ENCODE data around the gene STEAP1B. TPM values are rescaled to one million over a fixed set of nuclear protein-coding genes. Genes with fewer than 3 reads are reported as not detected.
"Not testable (repeated sequence)": the region's sequence is repeated elsewhere in the genome, so short reads cannot be mapped to it uniquely, and the experiment has no call there.

Gene STEAP1B
- total RNA-seq, 2 experiments from 2014 or later, result 0.69 to 2.1 TPM

GRCh38 chr7:22452142-22452959, 47.6 kb downstream of the STEAP1B start:
- H3K36me3 ChIP-seq (ENCODE audit: insufficient read depth, low read length), result peaks cover 4% of the 10 kb centered on the region; the same call in 1 of the 2 replicates
- no peaks in the 10 kb centered on the region for H4K20me1 ChIP-seq (ENCODE audit: insufficient read depth, low read length)
- H3K27ac ChIP-seq (ENCODE audit: low read depth, low read length, poor library complexity, severe bottlenecking), result peak overlapping the region; percentile 31
- H3K4me2 ChIP-seq (ENCODE audit: low read length), result peak overlapping the region; percentile 70
- POLR2A ChIA-PET, result interaction anchor here (0.6 to 2.7 kb wide), 9 partner anchors 8 to 125 kb away, joined by 3 to 8 read pairs (median 3); no protein-coding TSS in a partner anchor
- H3K9me3 ChIP-seq (ENCODE audit: low read length), result peaks cover 6% of the 10 kb centered on the region; the same call in 1 of the 2 replicates
- intact Hi-C loops (cut with micrococcal nuclease; ENCODE audit: unreplicated experiment), result no loop called here
- TF ChIP-seq CTCF (conservative IDR thresholded peaks at IDR 0.05; ENCODE audit: low read length) (peak; percentile 98), EZH2phosphoT487 (IDR thresholded peaks at IDR 0.05; ENCODE audit: borderline replicate concordance, low read depth, low read length) (no peak)
- no peaks in the 10 kb centered on the region for H3K79me2 ChIP-seq (ENCODE audit: insufficient read depth, low read depth, low read length)
- H3K9me2 ChIP-seq (ENCODE audit: insufficient read depth, low read length), result no peaks in the 10 kb centered on the region
- peak overlapping the region; percentile 75; the same call in 1 of the 2 replicates for H2AFZ ChIP-seq (ENCODE audit: low read length)
- peaks cover 50% of the 10 kb centered on the region for H3K4me1 ChIP-seq (ENCODE audit: insufficient read depth, low read length, poor library complexity, severe bottlenecking)
- peak overlapping the region; percentile 37 for H3K4me3 ChIP-seq (ENCODE audit: low read depth, low read length, poor library complexity, severe bottlenecking)
- peak; percentile 86 for DNase-seq (ENCODE audit: low spot score)
- BruUV-seq (replicated peaks), result no TSS peak
- CTCF ChIA-PET (ENCODE audit: unreplicated experiment), result interaction anchor here (1.0 to 1.4 kb wide), 3 partner anchors 97 to 156 kb away, joined by 3 to 4 read pairs (median 4); no protein-coding TSS in a partner anchor

- BruUV-seq (replicated peaks); CTCF ChIA-PET (ENCODE audit: unreplicated experiment); H3K4me3 ChIP-seq (ENCODE audit: low read depth, low read length, poor library complexity, severe bottlenecking); H3K9me2 ChIP-seq (ENCODE audit: insufficient read depth, low read length); H4K20me1 ChIP-seq (ENCODE audit: insufficient read depth, low read length); H3K9me3 ChIP-seq (ENCODE audit: low read length); H3K36me3 ChIP-seq (ENCODE audit: insufficient read depth, low read length); intact Hi-C loops (cut with micrococcal nuclease; ENCODE audit: unreplicated experiment); H2AFZ ChIP-seq (ENCODE audit: low read length); H3K79me2 ChIP-seq (ENCODE audit: insufficient read depth, low read depth, low read length); H3K27ac ChIP-seq (ENCODE audit: low read depth, low read length, poor library complexity, severe bottlenecking); H3K4me2 ChIP-seq (ENCODE audit: low read length); DNase-seq (ENCODE audit: low spot score): not testable (repeated sequence)
- peaks cover 74% of the 10 kb centered on the region for H3K4me1 ChIP-seq (ENCODE audit: insufficient read depth, low read length, poor library complexity, severe bottlenecking)
- POLR2A ChIA-PET, result interaction anchor here (0.6 to 1.0 kb wide), 4 partner anchors 8 to 150 kb away, joined by 3 to 4 read pairs (median 3); no protein-coding TSS in a partner anchor
These were observed 50.0 kb downstream of the STEAP1B start for GRCh38 chr7:22450013-22450412.

GRCh38 chr7:22447762-22448161, 52.2 kb downstream of the STEAP1B start:
- peak overlapping the region; percentile 98 for H3K27ac ChIP-seq (ENCODE audit: low read depth, low read length, poor library complexity, severe bottlenecking)
- H4K20me1 ChIP-seq (ENCODE audit: insufficient read depth, low read length), result no peaks in the 10 kb centered on the region
- H3K9me2 ChIP-seq (ENCODE audit: insufficient read depth, low read length), result no peaks in the 10 kb centered on the region
- TF ChIP-seq EZH2phosphoT487 (IDR thresholded peaks at IDR 0.05; ENCODE audit: borderline replicate concordance, low read depth, low read length) (no peak), CTCF (conservative IDR thresholded peaks at IDR 0.05; ENCODE audit: low read length) (no peak)
- no peaks in the 10 kb centered on the region for H3K79me2 ChIP-seq (ENCODE audit: insufficient read depth, low read depth, low read length)
- CTCF ChIA-PET (ENCODE audit: unreplicated experiment), result no interaction called here
- H3K4me3 ChIP-seq (ENCODE audit: low read depth, low read length, poor library complexity, severe bottlenecking), result peak overlapping the region; percentile 51
- peaks cover 4% of the 10 kb centered on the region; the same call in 1 of the 2 replicates for H3K36me3 ChIP-seq (ENCODE audit: insufficient read depth, low read length)
- BruUV-seq (replicated peaks), result no TSS peak
- peak overlapping the region; percentile 73 for H3K4me2 ChIP-seq (ENCODE audit: low read length)
- peaks cover 79% of the 10 kb centered on the region for H3K4me1 ChIP-seq (ENCODE audit: insufficient read depth, low read length, poor library complexity, severe bottlenecking)
- POLR2A ChIA-PET, result interaction anchor here (1.4 kb wide), 1 partner anchor 21 kb away, joined by 3 read pairs; no protein-coding TSS in a partner anchor
- peak overlapping the region; percentile 25; the same call in 1 of the 2 replicates for H2AFZ ChIP-seq (ENCODE audit: low read length)
- H3K9me3 ChIP-seq (ENCODE audit: low read length), result peaks cover 6% of the 10 kb centered on the region; the same call in 1 of the 2 replicates
- peak; percentile 85 for DNase-seq (ENCODE audit: low spot score)
- intact Hi-C loops (cut with micrococcal nuclease; ENCODE audit: unreplicated experiment), result loop anchor here (1.0 to 5.0 kb wide), 3 partner anchors 8 to 500 kb away; partner anchors contain the start of gene CDCA7L
